H1 (cell line): ENCODE results near the gene SLC2A1. TPM values are rescaled to one million over a fixed set of nuclear protein-coding genes. Genes with fewer than 3 reads are reported as not detected.

Experiments used
- CTCF ChIA-PET: fragments of 300-600 bp; sonication (Branson Sonifier 250); formaldehyde crosslinking; loops from one replicate; lab custom pipeline; 2021; ENCODE audit not compliant: partially characterized antibody; lab: Charles Lee
- POLR2A ChIA-PET: fragments of 300-600 bp; sonication (Branson Sonifier 250); formaldehyde crosslinking; loops from one replicate; lab custom pipeline; 2021; ENCODE audit warnings: inconsistent platforms; ENCODE audit not compliant: partially characterized antibody; lab: Charles Lee
- DNase-seq, 2 experiments: peaks; one replicate each; pipeline versions ENCODE4 v3.0.0 to v3.0.0-alpha.2; 2010 to 2022; ENCODE audit warnings: low spot score in 2 of 2, low read depth in 1 of 2, mixed read lengths in 1 of 2
- FAIRE-seq: peaks from 2 replicates; lab custom pipeline; 2011; peaks lifted over from hg19 to GRCh38; lab: Jason Lieb, UNC
- H2AFZ ChIP-seq: 2 replicates; pipeline ENCODE4 v1.8.1; 2012; ENCODE audit warnings: low read length, inconsistent platforms
- H2AK5ac ChIP-seq: 2 replicates; pipeline ENCODE4 v1.6.1; 2013; ENCODE audit warnings: low read depth, low read length
- H2BK120ac ChIP-seq: replicated peaks from 2 replicates; pipeline ENCODE3; 2013; ENCODE audit warnings: low read depth, low read length, inconsistent platforms
- H2BK12ac ChIP-seq: 2 replicates; pipeline ENCODE4 v1.6.1; 2013; ENCODE audit warnings: low read depth, low read length
- H2BK15ac ChIP-seq: 2 replicates; pipeline ENCODE4 v1.6.1; 2013; ENCODE audit warnings: low read length
- H2BK20ac ChIP-seq: 2 replicates; pipeline ENCODE4 v1.6.1; 2013; ENCODE audit warnings: low read length
- H2BK5ac ChIP-seq: 2 replicates; pipeline ENCODE4 v1.6.1; 2013; ENCODE audit warnings: low read depth, low read length
- H3K14ac ChIP-seq: 2 replicates; pipeline ENCODE4 v1.6.1; 2013; ENCODE audit warnings: inconsistent platforms; ENCODE audit not compliant: insufficient read length
- H3K18ac ChIP-seq: 2 replicates; pipeline ENCODE4 v1.6.1; 2013; ENCODE audit warnings: low read length; ENCODE audit errors: extremely low read depth
- H3K23ac ChIP-seq: 2 replicates; pipeline ENCODE4 v1.6.1; 2013; ENCODE audit warnings: inconsistent platforms; ENCODE audit not compliant: insufficient read length
- H3K23me2 ChIP-seq: 2 replicates; pipeline ENCODE4 v1.6.1; 2013; ENCODE audit warnings: low read depth, low read length
- H3K27ac ChIP-seq: 2 replicates; pipeline ENCODE4 v1.6.1; 2011; ENCODE audit warnings: low read depth, low read length, inconsistent platforms
- H3K27me3 ChIP-seq, 4 experiments: replicated peaks in 1 of 4; 1 replicate in 1 of 4; 2 replicates in 3 of 4; pipeline versions ENCODE4 v1.6.1 to v1.8.1; 2011 to 2013; ENCODE audit warnings: low read length in 3 of 4, mild to moderate bottlenecking in 3 of 4, inconsistent platforms in 2 of 4, mixed read lengths in 2 of 4, moderate library complexity in 1 of 4; ENCODE audit not compliant: control insufficient read depth in 3 of 4, insufficient read depth in 3 of 4; ENCODE audit errors: extremely low read depth in 1 of 4
- H3K36me3 ChIP-seq, 4 experiments: 2 replicates each; pipeline versions ENCODE4 v1.6.1 to v1.8.1; 2011 to 2013; ENCODE audit warnings: mild to moderate bottlenecking in 4 of 4, low read length in 3 of 4, moderate library complexity in 2 of 4, control low read depth in 1 of 4, inconsistent platforms in 1 of 4; ENCODE audit not compliant: insufficient read depth in 4 of 4, control insufficient read depth in 2 of 4
- H3K4ac ChIP-seq: replicated peaks from 2 replicates; pipeline ENCODE3; 2013; ENCODE audit warnings: low read length, low read depth, mixed read lengths, inconsistent platforms; ENCODE audit not compliant: insufficient read length
- H3K4me1 ChIP-seq, 4 experiments: replicated peaks in 1 of 4; 1 replicate in 1 of 4; 2 replicates in 3 of 4; pipeline versions ENCODE4 v1.6.1 to v1.8.1; 2011 to 2013; ENCODE audit warnings: low read length in 3 of 4, inconsistent platforms in 2 of 4, mixed read lengths in 1 of 4; ENCODE audit not compliant: insufficient read depth in 4 of 4, control insufficient read depth in 3 of 4
- H3K4me2 ChIP-seq, 2 experiments: 2 replicates each; pipeline versions ENCODE4 v1.6.1 to v1.8.1; 2011 to 2013; ENCODE audit warnings: low read depth in 2 of 2, low read length in 2 of 2, control low read depth in 1 of 2, inconsistent platforms in 1 of 2, mild to moderate bottlenecking in 1 of 2; ENCODE audit not compliant: insufficient read depth in 1 of 2
- H3K4me3 ChIP-seq, 4 experiments: fragments of 200-600, 300-600 bp in 1 of 4; sonication (generic), shearing (Covaris generic), sonication (Bioruptor Twin) in 1 of 4; 2 replicates each; pipeline versions ENCODE4 v1.5.1 to v1.8.1; 2011 to 2016; ENCODE audit warnings: low read length in 4 of 4, low read depth in 3 of 4, control low read depth in 2 of 4, inconsistent platforms in 2 of 4, mild to moderate bottlenecking in 2 of 4, mixed read lengths in 1 of 4, moderate library complexity in 1 of 4; ENCODE audit not compliant: insufficient read depth in 2 of 4; ENCODE audit errors: extremely low read depth in 1 of 4
- H3K56ac ChIP-seq: replicated peaks from 2 replicates; pipeline ENCODE3; 2013; ENCODE audit warnings: low read depth, mild to moderate bottlenecking, mixed read lengths, low read length, inconsistent platforms; ENCODE audit not compliant: insufficient read length
- H3K79me1 ChIP-seq: 2 replicates; pipeline ENCODE4 v1.6.1; 2013; ENCODE audit warnings: low read depth, low read length, control low read depth
- H3K79me2 ChIP-seq, 2 experiments: 2 replicates each; pipeline versions ENCODE4 v1.6.1 to v1.8.1; 2012 to 2013; ENCODE audit warnings: low read length in 2 of 2, mild to moderate bottlenecking in 2 of 2, inconsistent platforms in 1 of 2; ENCODE audit not compliant: insufficient read depth in 2 of 2, control insufficient read depth in 1 of 2
- H3K9ac ChIP-seq, 4 experiments: replicated peaks in 1 of 4; 1 replicate in 1 of 4; 2 replicates in 3 of 4; pipeline versions ENCODE4 v1.6.1 to v1.8.1; 2011 to 2013; ENCODE audit warnings: low read depth in 3 of 4, low read length in 3 of 4, control low read depth in 2 of 4, mild to moderate bottlenecking in 2 of 4, moderate library complexity in 2 of 4, inconsistent platforms in 1 of 4; ENCODE audit errors: extremely low read depth in 1 of 4
- H3K9me3 ChIP-seq, 2 experiments: 2 replicates each; pipeline versions ENCODE4 v1.6.1 to v1.8.1; 2012 to 2013; ENCODE audit warnings: mild to moderate bottlenecking in 2 of 2, moderate library complexity in 2 of 2, control low read depth in 1 of 2, inconsistent platforms in 1 of 2, low read depth in 1 of 2, low read length in 1 of 2, mixed read lengths in 1 of 2; ENCODE audit not compliant: insufficient read depth in 2 of 2
- H4K20me1 ChIP-seq, 2 experiments: replicated peaks in 1 of 2; 2 replicates each; pipeline versions ENCODE3 to v1.8.1; 2011 to 2013; ENCODE audit warnings: inconsistent platforms in 2 of 2, low read length in 2 of 2, mild to moderate bottlenecking in 1 of 2; ENCODE audit not compliant: insufficient read depth in 2 of 2, control insufficient read depth in 1 of 2
- H4K5ac ChIP-seq: 2 replicates; pipeline ENCODE4 v1.6.1; 2013; ENCODE audit warnings: low read length, low read depth, mixed read lengths, inconsistent platforms; ENCODE audit not compliant: insufficient read length
- H4K8ac ChIP-seq: 2 replicates; pipeline ENCODE4 v1.8.0; 2013; ENCODE audit warnings: mild to moderate bottlenecking, moderate library complexity, low read length, inconsistent platforms; ENCODE audit not compliant: insufficient read depth; ENCODE audit errors: extremely low read depth
- H4K91ac ChIP-seq: replicated peaks from 2 replicates; pipeline ENCODE3; 2013; ENCODE audit warnings: low read length, mixed read lengths, inconsistent platforms; ENCODE audit not compliant: insufficient read length
- CBX5 ChIP-seq: fragments of 300-800, 300-1000 bp; sonication (generic); IDR thresholded peaks from 2 replicates; pipeline ENCODE4 v1.7.1; 2016; ENCODE audit warnings: antibody characterized with exemption, low read length, low read depth
- CHD2 ChIP-seq: IDR thresholded peaks from 2 replicates; pipeline ENCODE4 v1.6.1; 2012; ENCODE audit warnings: low read length, improper control_type of control experiment
- EZH2 ChIP-seq: fragments of 200-600 bp; sonication (generic); IDR thresholded peaks from 2 replicates; pipeline ENCODE4 v1.7.1; 2012; ENCODE audit warnings: low read depth, mild to moderate bottlenecking, moderate library complexity, low read length, inconsistent platforms; ENCODE audit not compliant: severe bottlenecking
- HDAC2 ChIP-seq, 2 experiments: fragments of 300-600 bp in 1 of 2; sonication (generic) in 1 of 2; IDR thresholded peaks; 2 replicates each; pipeline ENCODE4 v1.6.1; 2011 to 2012; ENCODE audit warnings: low read depth in 2 of 2, low read length in 2 of 2, mild to moderate bottlenecking in 2 of 2, moderate library complexity in 2 of 2, borderline replicate concordance in 1 of 2, inconsistent platforms in 1 of 2
- JUN ChIP-seq: IDR thresholded peaks from 2 replicates; pipeline ENCODE4 v1.6.1; 2011; ENCODE audit warnings: low read depth, mild to moderate bottlenecking, improper control_type of control experiment, low read length
- KDM1A ChIP-seq: fragments of 200-600, 300-600 bp; sonication (generic); IDR thresholded peaks from 2 replicates; pipeline ENCODE4 v1.7.1; 2016; ENCODE audit warnings: mild to moderate bottlenecking, low read length, borderline replicate concordance
- KDM4A ChIP-seq: IDR thresholded peaks from one replicate; pipeline ENCODE4 v1.7.1; 2012; ENCODE audit warnings: low read depth, mild to moderate bottlenecking, moderate library complexity, low read length, inconsistent platforms; ENCODE audit not compliant: severe bottlenecking
- NANOG ChIP-seq: IDR thresholded peaks from 2 replicates; pipeline ENCODE4 v1.6.1; 2011; ENCODE audit warnings: low read length, low read depth, mild to moderate bottlenecking, inconsistent platforms; ENCODE audit not compliant: insufficient read depth, poor library complexity, severe bottlenecking
- NRF1 ChIP-seq: IDR thresholded peaks from 2 replicates; pipeline ENCODE4 v1.6.1; 2011; ENCODE audit warnings: mild to moderate bottlenecking, low read depth, low read length, improper control_type of control experiment
- POLR2A ChIP-seq, 2 experiments: IDR thresholded peaks; 1 replicate in 1 of 2; 2 replicates in 1 of 2; pipeline ENCODE4 v1.6.1; 2011; ENCODE audit warnings: low read depth in 2 of 2, low read length in 2 of 2, mild to moderate bottlenecking in 2 of 2; ENCODE audit errors: control extremely low read depth in 1 of 2
- RXRA ChIP-seq: IDR thresholded peaks from 2 replicates; pipeline ENCODE4 v1.6.1; 2011; ENCODE audit warnings: low read depth, mild to moderate bottlenecking, low read length, moderate library complexity; ENCODE audit not compliant: insufficient read depth
- TAF7 ChIP-seq: optimal IDR thresholded peaks from 2 replicates; pipeline ENCODE3; 2011; ENCODE audit warnings: low read depth, mild to moderate bottlenecking, inconsistent platforms, low read length, moderate library complexity, borderline replicate concordance
- YY1 ChIP-seq: IDR thresholded peaks from 2 replicates; pipeline ENCODE4 v1.6.1; 2011; ENCODE audit warnings: low read depth, mild to moderate bottlenecking, low read length
- WGBS, 2 experiments: shearing (Covaris generic) in 1 of 2; methylation state at CpG; one replicate each; pipeline versions ENCODE4 v1.1.6 to v1.1.7; 2013 to 2015; ENCODE audit warnings: low lambda C conversion rate in 2 of 2, mixed read lengths in 2 of 2, inconsistent platforms in 1 of 2, low coverage in 1 of 2, missing lambda C conversion rate in 1 of 2; ENCODE audit not compliant: insufficient replicate concordance in 2 of 2, insufficient coverage in 1 of 2, insufficient read length in 1 of 2; ENCODE audit errors: extremely low coverage in 1 of 2, missing lambda C conversion rate in 1 of 2; 5-methylcytosine and 5-hydroxymethylcytosine counted together
- polyA plus RNA-seq, 7 experiments: library from polyadenylated mRNA; depleted of rRNA in 3 of 7; stranded (reverse) in 5 of 7; unstranded in 2 of 7; fragments of >200 nt in 5 of 7; fragments of 200-250 nt in 2 of 7; gene quantifications; 1 replicate in 5 of 7; 2 replicates in 1 of 7; 4 replicates in 1 of 7; pipeline versions ENCODE4 v1.2.1 to v1.2.3, GENCODE V29; 2011 to 2013; ENCODE audit warnings: missing spikeins in 2 of 7, mixed read lengths in 2 of 7
- total RNA-seq: library from RNA; stranded (reverse); fragmentation: NEBNext Ultra II Directional; extraction: Animal tissue kit (Norgen Biotek cat#: 25700); gene quantifications from 2 replicates; pipeline ENCODE4 v1.2.1, GENCODE V29; 2021
- TF ChIP-seq, protein P1 (sequence below): IDR thresholded peaks from 2 replicates; pipeline ENCODE4 v1.6.1; 2012; ENCODE audit warnings: inconsistent platforms

The SLC2A1 gene
- total and polyA plus RNA-seq, 2 of the 8 experiments (the other 6 are each of a cell fraction or from before 2014, with no cell fraction given) = 230 to 308 TPM

DNA sequence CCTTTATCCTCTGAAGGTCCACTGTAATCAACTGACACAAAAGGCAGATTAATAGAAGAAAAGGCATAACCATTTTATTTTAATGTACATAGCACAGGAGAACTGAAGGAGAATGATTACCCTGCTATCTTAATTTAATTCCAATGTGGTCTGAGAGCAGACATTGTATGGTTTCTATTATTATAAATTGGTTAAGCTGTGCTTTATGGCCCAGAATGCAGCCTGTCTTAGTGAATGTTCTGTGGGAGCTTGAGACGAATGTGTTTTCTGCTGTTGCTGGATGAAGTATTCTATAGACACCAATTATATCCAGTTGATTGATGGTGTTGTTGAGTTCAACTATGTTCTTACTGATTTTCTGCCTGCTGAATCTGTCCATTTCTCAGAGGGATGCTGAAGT lies 25.0 kb upstream of the SLC2A1 start:
- CTCF ChIA-PET = interaction anchor here (0.6 to 2.4 kb wide), 5 partner anchors 12 to 185 kb away, joined by 3 to 8 read pairs (median 3); no protein-coding TSS in a partner anchor
- peaks cover 0 to 10% (median 0%) of the 10 kb centered on the region in 4 experiments; a peak in 2 of 8 replicates for H3K36me3 ChIP-seq
- no peaks in the 10 kb centered on the region for H4K20me1 ChIP-seq
- H2BK15ac ChIP-seq = no peak overlapping the region
- no peak overlapping the region for H3K23ac ChIP-seq
- H4K91ac ChIP-seq = no peak overlapping the region
- no peak overlapping the region for H3K27ac ChIP-seq
- H2BK20ac ChIP-seq = no peak overlapping the region
- no peak overlapping the region for H2BK12ac ChIP-seq
- no peak overlapping the region for H2AFZ ChIP-seq
- no peak overlapping the region for H3K4ac ChIP-seq
- no peak overlapping the region for H4K5ac ChIP-seq
- H3K18ac ChIP-seq = no peak overlapping the region
- 74% methylated on average over 1 of the region's 1 CpG; no CpG with 5 or more reads in 1 of the 2 experiments for WGBS, 2 experiments
- no peak overlapping the region for H4K8ac ChIP-seq
- H3K79me2 ChIP-seq = no peaks in the 10 kb centered on the region
- H2AK5ac ChIP-seq = no peak overlapping the region
- no peak for FAIRE-seq
- H2BK120ac ChIP-seq = no peak overlapping the region
- H3K9ac ChIP-seq = no peak overlapping the region
- no peak for DNase-seq
- no peaks in the 10 kb centered on the region for H3K23me2 ChIP-seq
- H3K9me3 ChIP-seq = no peaks in the 10 kb centered on the region
- H3K14ac ChIP-seq = no peak overlapping the region
- peaks cover 0 to 8% (median 4%) of the 10 kb centered on the region in 4 experiments; a peak in 5 of 7 replicates for H3K4me1 ChIP-seq
- peaks cover 3% of the 10 kb centered on the region; the same call in 1 of the 2 replicates for H3K79me1 ChIP-seq
- no peak overlapping the region for H3K4me3 ChIP-seq
- POLR2A ChIA-PET = interaction anchor here (0.7 to 17.0 kb wide), 7 partner anchors 9 to 90 kb away, joined by 3 to 95 read pairs (median 7); no protein-coding TSS in a partner anchor
- H3K27me3 ChIP-seq = no peaks in the 10 kb centered on the region
- H2BK5ac ChIP-seq = no peak overlapping the region
- no peak overlapping the region for H3K56ac ChIP-seq
- no peak overlapping the region for H3K4me2 ChIP-seq
- TF ChIP-seq EZH2 (no peak), NRF1 (no peak), NANOG (no peak), YY1 (no peak), JUN (no peak), POLR2A (IDR thresholded peaks at IDR 0.05; ENCODE audit: control extremely low read depth in 1 of 2, low read depth in 2 of 2, low read length in 2 of 2) (no peak), HDAC2 (IDR thresholded peaks at IDR 0.05; ENCODE audit: borderline replicate concordance in 1 of 2, low read depth in 2 of 2, low read length in 2 of 2) (no peak), RXRA (no peak), CHD2 (no peak), TAF7 (no peak), KDM4A (no peak), CBX5 (no peak), KDM1A (no peak)
- TF ChIP-seq, protein P1, sequence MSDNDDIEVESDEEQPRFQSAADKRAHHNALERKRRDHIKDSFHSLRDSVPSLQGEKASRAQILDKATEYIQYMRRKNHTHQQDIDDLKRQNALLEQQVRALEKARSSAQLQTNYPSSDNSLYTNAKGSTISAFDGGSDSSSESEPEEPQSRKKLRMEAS = no peak
